A549 (cell line): ENCODE data around the gene FOXK1. TPM values are rescaled to one million over a fixed set of nuclear protein-coding genes. Genes with fewer than 3 reads are reported as not detected.

Experiments
- ATAC-seq, 2 experiments: fragments of 200-7000 bp in 1 of 2; fragments of >200 bp in 1 of 2; cut with Nextera tagmentation in 1 of 2; cut with Tn5 transposase in 1 of 2; 3 replicates each; pipeline versions ENCODE4 v1.8.0 to v1.9.1; 2018 to 2020; ENCODE audit warnings: mild to moderate bottlenecking in 1 of 2, moderate library complexity in 1 of 2
- CTCF ChIA-PET: fragments of 300-600 bp; sonication (Branson Sonifier 250); formaldehyde crosslinking; extraction: SDS; loops from one replicate; lab custom pipeline; 2021; ENCODE audit warnings: antibody characterized with exemption, inconsistent platforms; lab: Yijun Ruan, JAX
- POLR2A ChIA-PET: fragments of 350-600 bp; formaldehyde crosslinking; extraction: SDS; loops from one replicate; lab custom pipeline; 2021; ENCODE audit warnings: antibody characterized with exemption, inconsistent platforms; lab: Yijun Ruan, JAX
- DNase-seq, 2 experiments: peaks; one replicate each; pipeline versions ENCODE4 v3.0.0 to v3.0.0-alpha.2; 2011 to 2016; ENCODE audit warnings: low read depth in 1 of 2, low spot score in 1 of 2
- FAIRE-seq: peaks from 2 replicates; lab custom pipeline; 2011; peaks lifted over from hg19 to GRCh38; lab: Jason Lieb, UNC
- H3K27ac ChIP-seq, 2 experiments: fragments of >200 bp; sonication (Bioruptor Twin); formaldehyde crosslinking; 3 replicates each; pipeline ENCODE4 v1.5.1; 2016 to 2017
- H3K4me1 ChIP-seq: fragments of >200 bp; sonication (Bioruptor Twin); formaldehyde crosslinking; 3 replicates; pipeline ENCODE4 v1.6.1; 2016
- H3K4me2 ChIP-seq: fragments of >200 bp; sonication (Bioruptor Twin); formaldehyde crosslinking; 3 replicates; pipeline ENCODE4 v1.6.1; 2016
- H3K4me3 ChIP-seq: fragments of >200 bp; sonication (Bioruptor Twin); formaldehyde crosslinking; 3 replicates; pipeline ENCODE4 v1.5.1; 2016
- H3K9me3 ChIP-seq: fragments of >200 bp; sonication (Bioruptor Twin); formaldehyde crosslinking; 3 replicates; pipeline ENCODE4 v1.6.1; 2016
- BHLHE40 ChIP-seq: IDR thresholded peaks from 2 replicates; pipeline ENCODE4 v1.6.1; 2012; ENCODE audit warnings: low read depth, low read length, inconsistent platforms
- CBX8 ChIP-seq: fragments of 200-600 bp; sonication (generic); IDR thresholded peaks from 2 replicates; pipeline ENCODE4 v1.6.1; 2016
- ESRRA ChIP-seq: fragments of 150-350 bp; IDR thresholded peaks from 2 replicates; pipeline ENCODE4 v1.6.1; 2014; ENCODE audit warnings: mild to moderate bottlenecking, low read length, borderline replicate concordance
- FOSB ChIP-seq: fragments of 250-450 bp; sonication (Bioruptor Pico); IDR thresholded peaks from 2 replicates; pipeline ENCODE4 v1.5.0; 2020; ENCODE audit warnings: mild to moderate bottlenecking, moderate library complexity
- GATA3 ChIP-seq: IDR thresholded peaks from 2 replicates; pipeline ENCODE4 v1.6.1; 2012; ENCODE audit warnings: borderline replicate concordance
- HEYL ChIP-seq: fragments of 250-450 bp; sonication (Bioruptor Pico); IDR thresholded peaks from 2 replicates; pipeline ENCODE4 v1.8.0; 2021; ENCODE audit warnings: mild to moderate bottlenecking, moderate library complexity
- HOXB5 ChIP-seq: fragments of 250-450 bp; sonication (Bioruptor Pico); IDR thresholded peaks from 2 replicates; pipeline ENCODE4 v1.5.0; 2020; ENCODE audit warnings: mild to moderate bottlenecking, moderate library complexity
- KDM5A ChIP-seq: fragments of 200-600 bp; sonication (generic); IDR thresholded peaks from 2 replicates; pipeline ENCODE4 v1.6.1; 2016; ENCODE audit warnings: antibody characterized with exemption, mild to moderate bottlenecking
- PHF8 ChIP-seq: fragments of 200-600 bp; sonication (generic); IDR thresholded peaks from 2 replicates; pipeline ENCODE4 v1.6.1; 2016; ENCODE audit warnings: low read depth, mild to moderate bottlenecking, antibody characterized with exemption, moderate library complexity, borderline replicate concordance
- POLR2A ChIP-seq: IDR thresholded peaks from 2 replicates; pipeline ENCODE4 v1.6.1; 2012; ENCODE audit warnings: mild to moderate bottlenecking, low read length
- POLR2AphosphoS2 ChIP-seq: conservative IDR thresholded peaks from 2 replicates; pipeline ENCODE4 v1.6.1; 2012; ENCODE audit warnings: low read length, improper control_type of control experiment, inconsistent platforms
- RCOR1 ChIP-seq: fragments of 150-350 bp; IDR thresholded peaks from 2 replicates; pipeline ENCODE4 v1.6.1; 2014; ENCODE audit warnings: antibody characterized with exemption, low read length, low read depth
- RFX5 ChIP-seq: fragments of 450-650 bp; IDR thresholded peaks from 2 replicates; pipeline ENCODE4 v1.7.1; 2014; ENCODE audit warnings: antibody characterized with exemption, mild to moderate bottlenecking, moderate library complexity
- RNF2 ChIP-seq: fragments of 200-600 bp; sonication (generic); IDR thresholded peaks from 2 replicates; pipeline ENCODE4 v1.6.1; 2016; ENCODE audit warnings: low read depth, mild to moderate bottlenecking, antibody characterized with exemption, moderate library complexity, borderline replicate concordance
- USF2 ChIP-seq: fragments of 450-650 bp; IDR thresholded peaks from 2 replicates; pipeline ENCODE4 v1.6.1; 2014; ENCODE audit warnings: antibody characterized with exemption
- ZFP36 ChIP-seq: fragments of 450-650 bp; IDR thresholded peaks from 2 replicates; pipeline ENCODE4 v1.6.1; 2014; ENCODE audit warnings: borderline replicate concordance; ENCODE audit not compliant: partially characterized antibody
- ZSCAN20 ChIP-seq: fragments of 250-450 bp; sonication (Bioruptor Pico); IDR thresholded peaks from 2 replicates; pipeline ENCODE4 v1.8.0; 2022; ENCODE audit warnings: mild to moderate bottlenecking, moderate library complexity
- WGBS: methylation state at CpG from one replicate; pipeline ENCODE4 v1.1.6; 2017; ENCODE audit errors: missing lambda C conversion rate; 5-methylcytosine and 5-hydroxymethylcytosine counted together
- polyA plus RNA-seq, 4 experiments: library from polyadenylated mRNA; depleted of rRNA in 3 of 4; stranded (reverse); fragments of >200 nt; fragmentation: RNase III in 1 of 4; extraction: RNeasy Plus Mini Kit Qiagen cat#74134 plus additional on column Dnase treatment in 1 of 4; gene quantifications; 2 replicates in 3 of 4; 3 replicates in 1 of 4; pipeline ENCODE4 v1.2.3, GENCODE V29; 2011 to 2017
- TF ChIP-seq, protein P1 (sequence below): fragments of 250-450 bp; sonication (Bioruptor Pico); IDR thresholded peaks from 2 replicates; pipeline ENCODE4 v1.5.0; 2020; ENCODE audit warnings: low read depth, mild to moderate bottlenecking, moderate library complexity
- TF ChIP-seq, protein P2 (sequence below): fragments of 150-350 bp; IDR thresholded peaks from 2 replicates; pipeline ENCODE4 v1.6.1; 2014; ENCODE audit warnings: low read depth, mild to moderate bottlenecking, low read length

Gene FOXK1
- polyA plus RNA-seq, 2 of the 4 experiments (the other 2 are of a cell fraction) = 6.8 to 10.9 TPM

DNA sequence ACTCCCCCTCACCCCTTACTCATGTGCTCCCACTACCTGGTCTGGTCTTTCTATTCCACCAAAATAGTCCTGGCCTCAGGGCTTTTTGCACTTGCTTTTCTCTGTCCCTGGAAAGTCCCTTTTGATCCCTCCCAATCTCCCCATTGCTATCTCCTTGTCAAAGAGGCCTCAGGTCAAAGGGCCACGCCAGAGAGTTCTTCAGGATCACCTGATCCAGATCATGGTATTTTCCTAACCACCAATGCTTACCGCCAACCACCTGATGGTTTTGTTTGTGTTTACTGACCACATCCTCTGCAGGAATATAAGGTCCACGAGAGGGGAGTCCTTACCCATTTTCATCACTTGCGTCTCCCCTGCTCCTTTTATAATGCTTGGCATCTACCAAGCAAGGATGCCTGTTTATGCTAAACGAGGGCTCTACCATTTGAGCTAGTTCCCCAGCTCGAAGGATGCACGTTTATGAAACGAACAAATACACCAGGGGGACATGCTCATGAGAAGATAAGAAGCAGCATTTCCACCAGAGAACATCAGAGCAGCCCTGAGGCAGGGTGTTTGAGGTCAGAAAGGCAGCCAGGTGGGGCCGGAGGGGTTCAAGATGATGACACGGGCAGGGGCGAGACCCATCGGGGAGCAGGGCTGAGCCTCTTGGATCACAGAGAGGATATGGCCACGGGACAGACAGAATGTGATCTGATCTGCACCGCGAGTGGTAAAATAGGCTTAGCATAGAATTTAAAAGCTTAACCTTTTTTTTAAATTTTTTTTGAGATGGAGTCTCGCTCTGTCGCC is 43.1 kb upstream of the FOXK1 start:
- Histone ChIP-seq H3K9me3 (no peaks in the 10 kb centered on the region), H3K4me1 (peaks cover 9% of the 10 kb centered on the region; the same call in 1 of the 3 replicates), H3K4me2 (no peak overlapping the region), H3K27ac (peak overlapping the region in 1 of 2 experiments; percentile 40; a peak in 2 of 6 replicates), H3K4me3 (no peak overlapping the region)
- WGBS = 77% methylated on average over 17 of the region's 17 CpGs
- POLR2A ChIA-PET = no interaction called here
- no peak for ATAC-seq
- CTCF ChIA-PET = interaction anchor here (0.9 to 1.7 kb wide), 2 partner anchors 56 to 100 kb away, joined by 3 read pairs; no protein-coding TSS in a partner anchor
- no peak for DNase-seq
- no peak for TF ChIP-seq ESRRA
- TF ChIP-seq FOSB = no peak
- TF ChIP-seq ZFP36 = no peak
- no peak for TF ChIP-seq HEYL (CRISPR knock-in tag)
- no peak for TF ChIP-seq GATA3
- no peak for TF ChIP-seq RCOR1
- no peak for TF ChIP-seq RFX5
- TF ChIP-seq BHLHE40 = no peak
- TF ChIP-seq, protein P1, sequence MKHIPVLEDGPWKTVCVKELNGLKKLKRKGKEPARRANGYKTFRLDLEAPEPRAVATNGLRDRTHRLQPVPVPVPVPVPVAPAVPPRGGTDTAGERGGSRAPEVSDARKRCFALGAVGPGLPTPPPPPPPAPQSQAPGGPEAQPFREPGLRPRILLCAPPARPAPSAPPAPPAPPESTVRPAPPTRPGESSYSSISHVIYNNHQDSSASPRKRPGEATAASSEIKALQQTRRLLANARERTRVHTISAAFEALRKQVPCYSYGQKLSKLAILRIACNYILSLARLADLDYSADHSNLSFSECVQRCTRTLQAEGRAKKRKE = no peak
- no peak for TF ChIP-seq PHF8
- TF ChIP-seq CBX8 = no peak
- no peak for TF ChIP-seq USF2
- no peak for TF ChIP-seq HOXB5 (CRISPR knock-in tag)
- TF ChIP-seq RNF2 = no peak
- TF ChIP-seq, protein P2, sequence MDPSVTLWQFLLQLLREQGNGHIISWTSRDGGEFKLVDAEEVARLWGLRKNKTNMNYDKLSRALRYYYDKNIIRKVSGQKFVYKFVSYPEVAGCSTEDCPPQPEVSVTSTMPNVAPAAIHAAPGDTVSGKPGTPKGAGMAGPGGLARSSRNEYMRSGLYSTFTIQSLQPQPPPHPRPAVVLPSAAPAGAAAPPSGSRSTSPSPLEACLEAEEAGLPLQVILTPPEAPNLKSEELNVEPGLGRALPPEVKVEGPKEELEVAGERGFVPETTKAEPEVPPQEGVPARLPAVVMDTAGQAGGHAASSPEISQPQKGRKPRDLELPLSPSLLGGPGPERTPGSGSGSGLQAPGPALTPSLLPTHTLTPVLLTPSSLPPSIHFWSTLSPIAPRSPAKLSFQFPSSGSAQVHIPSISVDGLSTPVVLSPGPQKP = no peak
- no peak for TF ChIP-seq POLR2AphosphoS2
- TF ChIP-seq ZSCAN20 (CRISPR knock-in tag) = no peak
- no peak for FAIRE-seq

GRCh38 chr7:4641091-4641666 is 40.9 kb upstream of the FOXK1 start:
- CTCF ChIA-PET = interaction anchor here (0.8 to 2.6 kb wide), 27 partner anchors 10 to 157 kb away, joined by 3 to 26 read pairs (median 5); partner anchors contain the start of genes AP5Z1 and FOXK1
- POLR2A ChIA-PET = interaction anchor here (0.5 to 2.3 kb wide), 26 partner anchors 9 to 1767 kb away, joined by 3 to 48 read pairs (median 4); partner anchors contain the start of genes AP5Z1 and FOXK1

More at GRCh38 chr7:4641091-4641666, 40.9 kb upstream of the FOXK1 start:
- peak in 1 of 2 experiments; percentile 82; a peak in 4 of 6 replicates for ATAC-seq
- WGBS = 53% methylated on average over 13 of the region's 18 CpGs
- peak overlapping the region; percentile 89 to 98 for H3K27ac ChIP-seq
- H3K4me3 ChIP-seq = peak overlapping the region; percentile 57
- TF ChIP-seq POLR2A (peak; percentile 80; the same call in 1 of the 2 replicates), KDM5A (no peak)
- TF ChIP-seq, all 56 proteins: peak for 1
- H3K4me2 ChIP-seq = peak overlapping the region; percentile 78
- DNase-seq (no peak), FAIRE-seq (no peak)
- H3K4me1 ChIP-seq = peaks cover 9% of the 10 kb centered on the region; the same call in 1 of the 3 replicates
- no peaks in the 10 kb centered on the region for H3K9me3 ChIP-seq
